ENCODE measurements around the gene TEX35. TPM values are rescaled to one million over a fixed set of nuclear protein-coding genes. Genes with fewer than 3 reads are reported as not detected.

Gene TEX35
- total and polyA plus RNA-seq, 4 donors: not detected

- H3K36me3 ChIP-seq (ENCODE audit: control insufficient read depth in 4 of 4, insufficient read depth in 3 of 4, low read depth in 1 of 4, low read length in 3 of 4): no peaks in the 10 kb centered on the region
- H3K9ac ChIP-seq (ENCODE audit: low read depth in 1 of 2, low read length in 2 of 2): no peak overlapping the region
- H3K27me3 ChIP-seq (ENCODE audit: control insufficient read depth in 4 of 4, insufficient read depth in 4 of 4, low read length in 3 of 4): no peaks in the 10 kb centered on the region
- H3K4me1 ChIP-seq (ENCODE audit: control insufficient read depth in 4 of 4, insufficient read depth in 4 of 4, low read length in 3 of 4): peaks cover 0 to 5% (median 0%) of the 10 kb centered on the region in 4 donors
- no peak for DNase-seq (ENCODE audit: low spot score)
- TF ChIP-seq MAX (IDR thresholded peaks at IDR 0.05) (no peak), ZBTB33 (IDR thresholded peaks at IDR 0.05) (no peak), EGR1 (IDR thresholded peaks at IDR 0.05; ENCODE audit: low read depth in 2 of 2) (no peak), HNF4G (IDR thresholded peaks at IDR 0.05) (no peak)
- no peak overlapping the region for H3K27ac ChIP-seq (ENCODE audit: low read depth in 1 of 2, low read length in 2 of 2)
- no peak overlapping the region for H3K4me3 ChIP-seq (ENCODE audit: low read depth in 1 of 3, low read length in 3 of 3)
- WGBS: 50% methylated on average over 4 of the region's 4 CpGs
- H3K9me3 ChIP-seq (ENCODE audit: control insufficient read depth in 4 of 4, low read length in 3 of 4): no peaks in the 10 kb centered on the region
These were observed 58.9 kb downstream of the TEX35 start for GRCh38 chr1:178571807-178572206.

Small RNA genes within 50 kb of the gene (small RNA-seq; reads per million reads assigned to genes)
- gene RF00017 (not detected), gene RNA5SP69 (not detected)

Other genes starting within 250 kb of the TEX35 start
- under 1 TPM in 1 of 2 donors, not detected in 1; 0.33 TPM for gene CLEC20A, start 16.1 kb upstream of the TEX35 start, total RNA-seq
- not detected for gene CLEC20A, start 16.1 kb upstream of the TEX35 start, polyA plus RNA-seq
- 10 to 100 TPM; 21.3 to 39.2 TPM for gene RALGPS2, start 212.1 kb downstream of the TEX35 start, total RNA-seq
- 10 to 100 TPM in 1 of 2 donors, 1 to 10 TPM in 1; 8.1 to 12.5 TPM for gene RALGPS2, start 212.1 kb downstream of the TEX35 start, polyA plus RNA-seq